HG03159 (cell line): ENCODE measurements around the gene E2F6.
A peak's percentile ranks its signal among the peaks of the same experiment; 100 is the strongest.

ENCODE experiments used
- ATAC-seq: cut with Tn5 transposase; IDR thresholded peaks from one replicate; pipeline ENCODE4 v1.9.1; 2021; ENCODE audit warnings: mild to moderate bottlenecking, moderate library complexity; ENCODE audit not compliant: unreplicated experiment

The E2F6 gene

GRCh38 chr2:11465485-11466306 lies at the start of gene E2F6:
Gene E2F6 (minus strand): TSS chr2:11466161. CDS start chr2:11465879, 282 bp downstream.
- ATAC-seq, result peak; percentile 77

DNA sequence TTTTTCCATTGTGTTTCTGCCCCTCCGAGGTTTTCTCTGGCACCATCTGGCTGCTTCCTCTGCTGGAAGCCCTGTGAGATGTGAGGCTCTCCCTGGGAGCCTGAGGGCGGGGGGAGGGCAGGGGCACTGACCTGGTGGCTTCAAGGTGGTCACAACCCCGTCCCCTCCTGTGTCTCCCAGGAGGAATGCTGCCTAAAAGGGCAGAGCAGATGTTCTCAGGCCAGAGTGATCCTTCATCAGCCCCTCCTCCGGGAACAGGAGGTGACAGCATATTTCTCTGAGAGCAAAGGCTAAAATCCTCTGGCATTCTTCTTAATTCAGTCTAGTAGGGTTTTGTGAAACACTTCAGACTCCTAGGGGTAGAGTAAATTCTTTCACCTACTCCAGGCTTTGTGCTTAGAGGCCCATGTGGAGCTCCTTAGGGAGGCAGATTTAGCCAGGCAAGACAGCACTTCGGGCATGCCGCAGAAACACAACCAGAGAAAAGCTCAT lies 49.6 kb upstream of the E2F6 start:
- ATAC-seq, result no peak

DNA sequence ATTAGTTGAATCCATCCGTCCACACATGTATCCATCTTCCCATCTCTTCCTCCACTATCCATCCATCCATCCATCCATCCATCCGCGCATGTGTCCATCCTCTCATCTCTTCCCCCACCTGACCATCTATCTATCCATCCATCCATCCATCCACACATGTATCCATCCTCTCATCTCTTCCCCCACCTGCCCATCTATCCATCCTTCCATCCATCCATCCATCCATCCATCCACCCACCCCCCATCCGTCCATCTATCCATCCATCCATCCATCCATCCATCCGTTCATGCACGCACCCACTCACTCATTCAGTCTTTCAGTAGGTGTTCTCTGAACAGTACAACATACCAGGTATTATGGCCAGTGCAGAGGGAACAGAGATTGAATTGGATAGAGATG lies 48.9 kb upstream of the E2F6 start:
- no peak for ATAC-seq

DNA sequence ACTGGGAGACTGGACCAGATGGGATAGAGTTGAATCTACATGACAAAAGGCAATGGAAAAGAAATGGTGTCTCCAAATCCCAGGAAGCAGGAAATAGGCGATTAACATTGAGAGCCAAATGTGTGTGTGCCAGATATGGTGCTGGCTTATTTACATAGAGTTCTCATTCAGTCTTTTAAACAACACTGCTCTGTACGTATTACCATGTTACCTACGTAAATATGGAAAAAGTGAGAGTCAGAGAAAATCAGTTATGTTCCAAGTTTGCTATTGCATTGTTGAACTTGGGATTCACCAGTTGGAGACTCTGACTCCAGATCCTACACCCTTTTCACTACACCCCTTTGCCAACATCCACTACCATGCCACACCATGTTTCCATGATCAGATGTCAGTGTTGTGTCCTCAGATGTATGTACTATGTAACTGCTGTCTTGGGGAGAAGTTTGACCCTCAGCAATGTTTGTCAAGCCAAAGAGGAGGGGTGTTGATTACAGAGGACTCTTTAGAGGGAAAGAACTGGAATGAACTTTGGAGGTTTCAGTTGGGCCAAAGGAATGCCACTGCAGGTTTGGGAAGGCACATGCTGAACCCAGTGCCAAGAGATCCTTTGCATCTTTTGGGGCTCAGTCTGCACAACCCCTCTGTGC lies 48.2 kb upstream of the E2F6 start:
- no peak for ATAC-seq

GRCh38 chr2:11513319-11513718 lies 47.4 kb upstream of the E2F6 start:
- no peak for ATAC-seq

DNA sequence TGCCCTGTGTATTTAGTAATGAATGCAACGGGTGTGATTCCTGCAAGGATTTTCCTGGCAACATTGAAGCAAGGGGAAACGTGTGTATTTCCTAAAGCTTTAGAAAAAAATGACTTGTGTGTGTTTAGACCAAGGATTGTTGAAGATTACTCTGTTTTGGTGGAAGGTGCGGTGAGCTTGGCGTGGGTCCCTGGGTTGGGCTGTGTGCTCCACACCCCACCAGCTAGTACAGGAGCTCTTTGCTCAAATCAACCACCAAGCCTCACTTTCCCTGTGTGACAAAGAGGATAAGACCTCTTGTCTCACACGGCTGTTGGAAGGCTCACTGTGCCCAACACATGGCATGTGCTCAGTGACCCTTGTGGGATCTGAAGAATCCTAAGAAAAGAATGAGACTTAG lies 46.5 kb upstream of the E2F6 start:
- no peak for ATAC-seq

- ATAC-seq, result no peak
Measured at GRCh38 chr2:11509657-11510360, 43.8 kb upstream of the E2F6 start.

DNA sequence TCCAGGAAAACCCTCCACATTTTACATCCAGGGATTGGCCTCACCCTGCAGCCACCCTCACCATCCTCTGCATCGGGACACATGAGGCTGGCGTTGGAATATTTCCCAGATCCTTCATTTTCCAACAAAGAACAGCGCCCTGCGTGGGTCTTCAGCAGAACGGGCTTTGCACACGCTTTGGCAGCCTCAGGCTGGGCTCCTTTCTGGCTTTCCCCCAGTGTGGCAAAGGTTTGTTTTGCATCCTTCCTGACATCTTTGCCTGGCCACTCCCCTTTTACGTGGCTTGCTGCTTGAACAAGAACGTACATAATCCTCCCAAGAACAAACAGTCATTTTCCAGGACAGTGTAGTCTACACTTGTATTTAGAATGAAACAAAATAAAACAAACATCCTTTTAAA lies 42.3 kb upstream of the E2F6 start:
- no peak for ATAC-seq

DNA sequence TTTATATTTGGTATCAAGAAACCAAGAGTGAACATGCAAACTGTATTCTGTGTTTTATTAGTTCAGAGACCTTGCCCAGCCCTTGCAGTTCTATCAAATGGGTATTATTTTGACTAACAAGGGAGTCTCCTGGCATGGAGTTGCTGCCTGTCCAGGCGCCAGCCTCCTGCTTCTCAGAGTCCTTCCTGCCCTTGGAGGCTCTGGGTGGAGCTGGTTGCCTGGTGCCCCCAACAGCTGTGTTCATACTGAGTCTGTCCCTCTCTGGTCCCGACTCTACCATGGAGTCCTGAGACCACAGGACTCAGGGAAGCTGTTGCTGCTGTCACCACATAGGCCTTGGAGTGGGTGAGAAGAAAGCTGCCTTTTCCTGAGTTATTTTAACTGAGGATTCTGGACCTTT lies 41.6 kb upstream of the E2F6 start:
- ATAC-seq, result no peak

GRCh38 chr2:11506611-11506969 lies 40.6 kb upstream of the E2F6 start:
- ATAC-seq, result no peak

DNA sequence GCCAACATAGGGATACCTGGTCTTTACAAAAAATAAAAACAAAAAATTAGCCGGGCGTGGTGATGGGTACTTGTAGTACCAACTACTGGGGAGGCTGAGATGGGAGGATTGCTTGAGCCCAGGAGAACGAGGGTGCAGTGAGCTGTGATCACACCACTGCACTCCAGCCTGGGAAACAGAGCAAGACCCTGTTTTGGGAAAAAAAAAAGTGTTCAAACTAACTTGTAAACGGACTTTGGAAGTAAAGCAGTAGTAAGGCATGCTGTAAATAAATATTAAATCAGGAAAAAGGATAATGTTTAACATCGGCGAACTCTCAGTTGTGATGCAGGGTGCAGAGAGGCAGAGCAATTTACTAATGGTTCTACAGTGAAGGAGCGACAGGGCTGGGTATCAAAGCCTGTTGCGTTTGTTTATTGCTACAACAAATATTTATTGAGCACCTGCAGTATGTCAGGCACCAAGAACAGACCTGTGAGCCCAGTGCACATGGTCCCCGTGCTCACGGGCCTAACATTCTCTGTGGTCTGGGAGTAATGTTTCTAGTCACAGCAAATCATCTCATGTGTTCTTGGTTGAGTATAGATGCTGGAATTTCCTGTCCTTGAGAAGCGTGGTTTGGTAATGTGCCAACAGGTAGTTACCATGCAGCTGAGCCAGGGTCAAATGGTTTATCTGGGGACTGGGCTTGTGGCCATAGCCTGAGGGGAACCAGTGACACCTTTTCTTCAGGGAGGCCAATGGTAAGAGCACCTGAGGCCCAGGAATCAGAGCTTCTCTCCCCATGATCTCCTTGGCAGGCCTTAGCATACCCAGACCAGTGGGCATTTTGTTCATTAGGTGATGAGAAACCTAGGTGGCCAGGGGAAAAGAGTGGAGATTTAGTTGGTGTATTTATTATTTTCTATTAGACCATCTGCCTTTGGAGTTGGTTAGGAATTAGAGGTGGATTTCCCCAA lies 40.0 kb upstream of the E2F6 start:
- ATAC-seq, result no peak

DNA sequence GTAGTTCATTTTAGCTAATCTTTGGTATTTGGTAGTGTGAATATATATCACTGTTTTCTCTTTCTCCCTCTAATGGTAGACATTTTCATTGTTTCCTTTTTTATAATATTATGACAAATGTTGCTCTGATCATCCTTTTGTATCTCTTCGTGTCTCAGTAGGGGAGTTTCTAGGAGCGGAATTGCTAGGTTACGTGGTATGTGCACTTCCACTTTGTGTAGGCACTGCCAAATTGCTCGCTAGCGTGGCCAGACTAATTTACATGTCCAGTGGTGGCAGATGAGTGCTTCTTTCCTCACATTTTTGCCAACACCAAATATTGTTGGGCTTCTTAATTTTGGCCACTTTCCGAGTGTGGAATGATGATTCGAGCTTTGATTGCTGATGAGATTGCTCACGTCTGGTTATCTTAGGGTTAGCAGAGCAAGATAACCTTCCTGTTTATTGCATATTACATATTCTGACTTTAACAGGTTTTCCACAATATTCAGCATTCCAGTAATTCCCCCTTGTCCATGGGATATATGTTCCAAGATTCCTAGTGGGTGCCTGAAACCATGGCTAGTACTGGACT lies 37.5 kb upstream of the E2F6 start:
- no peak for ATAC-seq

DNA sequence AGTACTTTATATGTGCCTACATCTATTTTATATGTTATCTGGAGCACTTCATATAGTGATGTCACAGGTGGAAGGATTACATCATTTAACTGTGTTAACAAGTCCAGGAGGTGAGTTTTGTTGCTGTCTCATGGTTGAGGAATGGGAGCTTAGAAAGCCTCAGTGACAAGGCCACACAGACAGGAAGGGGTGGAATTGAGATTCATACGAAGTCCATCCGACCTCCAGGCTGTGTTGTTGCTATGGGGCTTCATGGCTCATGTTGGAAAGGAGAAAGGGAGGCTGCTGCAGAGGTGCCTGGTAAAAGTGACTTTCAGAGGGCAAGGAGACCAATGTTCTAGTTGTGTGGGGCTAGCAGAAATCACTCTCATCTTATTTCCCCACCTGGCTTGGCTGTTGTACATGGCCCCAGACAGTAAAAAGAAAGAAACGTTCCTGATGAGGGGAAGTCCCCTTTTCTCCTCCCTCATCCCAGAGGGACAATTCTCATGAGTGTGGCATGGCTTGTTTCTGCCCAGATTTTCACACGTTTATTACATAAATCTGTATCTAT lies 36.9 kb upstream of the E2F6 start:
- no peak for ATAC-seq

DNA sequence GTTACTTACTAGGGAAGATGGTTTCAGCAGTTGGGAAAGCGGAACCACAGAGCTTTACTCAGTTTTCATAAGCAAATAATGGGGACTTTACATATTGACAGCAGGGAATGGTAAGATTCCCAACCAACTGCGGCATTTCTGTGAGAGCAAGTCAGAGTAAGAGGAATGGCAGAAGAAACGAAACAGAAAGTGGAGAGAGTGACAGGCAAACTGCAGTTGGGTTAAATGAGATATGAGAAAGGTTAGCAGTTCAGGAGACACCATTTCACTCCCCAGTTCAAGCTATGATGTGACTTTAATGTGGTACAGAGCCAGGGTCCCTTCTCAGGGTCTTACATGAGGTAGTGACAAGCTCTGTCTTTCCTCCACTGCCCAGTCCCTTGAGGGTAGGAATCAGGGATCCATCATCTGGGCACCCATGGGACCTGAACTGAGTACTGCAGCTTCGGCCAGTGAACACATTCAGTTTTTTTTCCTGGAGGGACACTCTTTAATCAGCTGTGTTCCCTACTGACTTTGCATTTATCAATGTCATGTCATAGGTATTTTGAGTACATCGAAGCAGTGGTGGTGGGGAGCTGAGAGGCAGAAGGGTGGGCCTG lies 34.8 kb upstream of the E2F6 start:
- ATAC-seq, result no peak

GRCh38 chr2:11499081-11499743 lies 33.3 kb upstream of the E2F6 start:
- ATAC-seq, result no peak

DNA sequence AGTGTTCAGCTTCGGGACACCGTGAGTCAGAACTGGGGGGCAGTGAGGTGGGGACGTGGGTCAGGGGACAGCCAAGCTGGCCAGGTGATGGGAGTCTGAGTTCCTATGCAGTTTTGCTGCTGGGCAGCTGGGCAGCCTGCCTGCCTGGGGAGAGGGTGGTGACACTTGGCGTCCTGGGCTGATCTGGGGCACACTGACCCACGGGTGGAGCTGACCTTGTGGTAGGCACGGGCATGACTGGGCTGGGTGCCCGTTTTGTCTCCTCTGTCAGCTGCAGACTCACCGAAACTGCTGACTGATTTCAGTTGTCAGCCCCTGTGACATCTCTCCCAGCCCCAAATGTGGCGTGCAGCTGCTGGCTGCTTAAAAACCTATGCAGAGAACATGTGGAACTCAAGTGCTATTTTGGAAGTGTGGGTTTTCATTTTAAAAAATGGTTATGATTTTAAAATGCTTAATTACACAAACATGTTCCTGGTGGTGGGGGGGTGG lies 32.6 kb upstream of the E2F6 start:
- ATAC-seq, result peak; percentile 87

DNA sequence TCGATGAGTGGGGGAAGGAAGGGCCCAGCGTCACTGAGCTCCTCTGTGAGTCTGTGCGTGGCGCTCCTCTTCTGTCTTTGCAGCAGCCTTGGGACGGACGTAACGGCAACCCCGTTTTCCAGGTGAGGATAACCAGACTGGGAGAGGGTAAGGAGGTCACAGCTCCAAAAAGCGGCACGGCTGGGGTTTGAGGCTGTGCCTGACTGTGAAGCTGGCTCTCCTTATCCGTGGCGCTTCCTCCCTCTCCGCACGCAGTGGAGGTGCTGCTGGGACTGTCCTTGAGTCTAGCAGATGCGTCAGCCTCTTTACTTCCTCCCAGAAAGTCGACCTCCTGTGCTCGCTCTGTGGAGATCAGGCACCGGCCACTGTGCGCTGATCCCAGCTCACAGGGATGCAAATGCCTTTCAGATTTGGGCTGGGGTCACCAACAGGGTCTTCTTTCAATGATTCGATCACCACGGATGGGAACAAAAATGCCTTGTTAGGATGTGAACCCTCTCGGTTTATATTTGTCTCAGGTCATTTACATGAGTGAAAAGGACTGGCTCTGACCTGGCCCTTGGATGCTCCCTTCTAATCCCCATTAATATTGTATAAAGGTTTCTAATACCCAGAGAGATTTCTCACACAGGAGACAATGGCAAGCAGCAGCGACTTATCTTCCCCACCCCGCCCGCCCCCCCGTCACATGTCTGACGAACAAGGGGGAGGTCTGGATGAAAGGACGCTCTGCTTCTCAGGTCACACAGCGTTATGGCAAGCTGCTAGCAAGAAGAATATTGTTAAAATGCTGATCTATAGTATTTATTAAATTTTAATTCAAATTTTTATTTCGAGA lies 30.1 kb upstream of the E2F6 start:
- no peak for ATAC-seq

GRCh38 chr2:11494310-11494709 lies 28.3 kb upstream of the E2F6 start:
- no peak for ATAC-seq
